GM23338 (cell line): ENCODE measurements around the gene ELOF1. TPM values are rescaled to one million over a fixed set of nuclear protein-coding genes. Genes with fewer than 3 reads are reported as not detected.

Source experiments
- ATAC-seq: fragments of 200-7000 bp; cut with Tn5 transposase; 3 replicates; pipeline ENCODE4 v1.9.1; 2020
- DNase-seq: peaks from one replicate; pipeline ENCODE4 v3.0.0-alpha.2; 2015; ENCODE audit warnings: low spot score
- H2AFZ ChIP-seq: fragments of 200-600 bp; sonication (generic); 2 replicates; pipeline ENCODE4 v1.8.0; 2016; ENCODE audit warnings: antibody characterized with exemption, mild to moderate bottlenecking, moderate library complexity
- H3F3A ChIP-seq: fragments of 200-600 bp; sonication (generic); replicated peaks from 2 replicates; pipeline ENCODE4 v1.8.0; 2017; ENCODE audit warnings: antibody characterized with exemption, mixed run types, low read depth
- H3K27ac ChIP-seq: fragments of 200-600 bp; sonication (generic); 2 replicates; pipeline ENCODE4 v1.6.1; 2016; ENCODE audit warnings: low read depth
- H3K27me3 ChIP-seq: fragments of 200-600 bp; sonication (generic); 2 replicates; pipeline ENCODE4 v1.8.0; 2016; ENCODE audit warnings: mild to moderate bottlenecking, mixed run types, moderate library complexity; ENCODE audit not compliant: insufficient read depth
- H3K36me3 ChIP-seq: fragments of 200-600 bp; sonication (generic); 2 replicates; pipeline ENCODE4 v1.8.0; 2016; ENCODE audit warnings: mild to moderate bottlenecking; ENCODE audit not compliant: insufficient read depth
- H3K4me1 ChIP-seq: fragments of 200-600 bp; sonication (generic); 2 replicates; pipeline ENCODE4 v1.8.0; 2016; ENCODE audit warnings: mild to moderate bottlenecking, moderate library complexity; ENCODE audit not compliant: insufficient read depth
- H3K4me2 ChIP-seq: fragments of 200-600 bp; sonication (generic); 2 replicates; pipeline ENCODE4 v1.7.1; 2017; ENCODE audit warnings: mixed run types
- H3K4me3 ChIP-seq: fragments of 200-600 bp; sonication (generic); 2 replicates; pipeline ENCODE4 v1.6.1; 2016; ENCODE audit warnings: mixed run types
- H3K79me2 ChIP-seq: fragments of 200-600 bp; sonication (generic); replicated peaks from 2 replicates; pipeline ENCODE4 v1.8.0; 2017; ENCODE audit warnings: mild to moderate bottlenecking; ENCODE audit not compliant: insufficient read depth
- H3K9me2 ChIP-seq: fragments of 200-600 bp; sonication (generic); 2 replicates; pipeline ENCODE4 v1.8.0; 2017; ENCODE audit not compliant: insufficient read depth
- H4K20me1 ChIP-seq: fragments of 200-600 bp; sonication (generic); replicated peaks from 2 replicates; pipeline ENCODE4 v1.8.0; 2017; ENCODE audit warnings: mild to moderate bottlenecking; ENCODE audit not compliant: insufficient read depth
- H3K27ac Mint-ChIP-seq: 2 replicates; pipeline ENCODE4 v1.8.0; 2020; ENCODE audit warnings: inconsistent platforms, mild to moderate bottlenecking, moderate library complexity, mixed read lengths
- H3K27me3 Mint-ChIP-seq: 3 replicates; pipeline ENCODE4 v1.8.0; 2022; ENCODE audit warnings: low read depth, mild to moderate bottlenecking, moderate library complexity, mixed read lengths, inconsistent platforms; ENCODE audit not compliant: insufficient read depth, poor library complexity
- H3K36me3 Mint-ChIP-seq: 3 replicates; pipeline ENCODE4 v1.8.0; 2021; ENCODE audit warnings: low read depth, mild to moderate bottlenecking, inconsistent platforms, moderate library complexity, mixed read lengths
- H3K4me1 Mint-ChIP-seq: 3 replicates; pipeline ENCODE4 v1.8.0; 2020; ENCODE audit warnings: mild to moderate bottlenecking, inconsistent platforms, mixed read lengths
- H3K4me3 Mint-ChIP-seq: 3 replicates; pipeline ENCODE4 v1.8.0; 2021; ENCODE audit warnings: moderate library complexity, mild to moderate bottlenecking, inconsistent platforms, mixed read lengths
- H3K9me3 Mint-ChIP-seq: 3 replicates; pipeline ENCODE4 v1.8.0; 2020; ENCODE audit warnings: moderate library complexity, mild to moderate bottlenecking, inconsistent platforms, mixed read lengths
- CREB1 ChIP-seq: fragments of 250-450 bp; sonication (Bioruptor Pico); IDR thresholded peaks from 2 replicates; pipeline ENCODE4 v1.5.0; 2020; ENCODE audit warnings: low read depth, mild to moderate bottlenecking, moderate library complexity
- ETS1 ChIP-seq: IDR thresholded peaks from 2 replicates; pipeline ENCODE4 v1.6.1; 2016; ENCODE audit warnings: antibody characterized with exemption
- EZH2 ChIP-seq: fragments of 200-600 bp; sonication (generic); IDR thresholded peaks from one replicate; pipeline ENCODE4 v1.8.0; 2017; ENCODE audit warnings: antibody characterized with exemption, mild to moderate bottlenecking, low read depth; ENCODE audit not compliant: unreplicated experiment
- EZH2phosphoT487 ChIP-seq: fragments of 200-600 bp; sonication (generic); IDR thresholded peaks from one replicate; pipeline ENCODE4 v1.8.1; 2018; ENCODE audit warnings: antibody characterized with exemption; ENCODE audit not compliant: unreplicated experiment
- JUNB ChIP-seq: IDR thresholded peaks from one replicate; pipeline ENCODE4 v1.6.1; 2016; ENCODE audit warnings: antibody characterized with exemption; ENCODE audit not compliant: unreplicated experiment
- NANOG ChIP-seq: IDR thresholded peaks from 2 replicates; pipeline ENCODE4 v1.6.1; 2016; ENCODE audit warnings: antibody characterized with exemption, borderline replicate concordance
- POLR2AphosphoS5 ChIP-seq: IDR thresholded peaks from 2 replicates; pipeline ENCODE4 v1.6.1; 2016; ENCODE audit warnings: antibody characterized with exemption, low read depth
- STAT1 ChIP-seq: IDR thresholded peaks from one replicate; pipeline ENCODE4 v1.6.1; 2016; ENCODE audit warnings: antibody characterized with exemption; ENCODE audit not compliant: unreplicated experiment
- ZNF114 ChIP-seq: fragments of 250-450 bp; sonication (Bioruptor Pico); IDR thresholded peaks from 2 replicates; pipeline ENCODE4 v1.5.0; 2020; ENCODE audit warnings: mild to moderate bottlenecking, moderate library complexity
- polyA plus RNA-seq: library from polyadenylated mRNA; unstranded; fragments of >200 nt; fragmentation: Nextera tagmentation; extraction: Ambion mirVana; gene quantifications from 2 replicates; pipeline ENCODE4 v1.2.1, GENCODE V29; 2016
- total RNA-seq: library from RNA; depleted of rRNA; stranded (reverse); fragments of >200 nt; shearing (Covaris generic); gene quantifications from 2 replicates; pipeline ENCODE4 v1.2.3, GENCODE V29; 2014
- TF ChIP-seq, protein P1 (sequence below): fragments of 250-450 bp; sonication (Bioruptor Pico); IDR thresholded peaks from 2 replicates; pipeline ENCODE4 v1.5.0; 2020; ENCODE audit warnings: mild to moderate bottlenecking, moderate library complexity
- TF ChIP-seq, protein P2 (sequence below), 2 experiments: fragments of 200-600 bp in 1 of 2; sonication (generic) in 1 of 2; conservative IDR thresholded peaks; 2 replicates each; pipeline versions ENCODE4 v1.5.1 to v1.6.1; 2016 to 2017; ENCODE audit warnings: antibody characterized with exemption in 2 of 2, low read depth in 2 of 2, mild to moderate bottlenecking in 2 of 2, moderate library complexity in 1 of 2

ELOF1 gene
- total and polyA plus RNA-seq, 2 experiments from 2014 or later, result 73.3 to 103 TPM

DNA sequence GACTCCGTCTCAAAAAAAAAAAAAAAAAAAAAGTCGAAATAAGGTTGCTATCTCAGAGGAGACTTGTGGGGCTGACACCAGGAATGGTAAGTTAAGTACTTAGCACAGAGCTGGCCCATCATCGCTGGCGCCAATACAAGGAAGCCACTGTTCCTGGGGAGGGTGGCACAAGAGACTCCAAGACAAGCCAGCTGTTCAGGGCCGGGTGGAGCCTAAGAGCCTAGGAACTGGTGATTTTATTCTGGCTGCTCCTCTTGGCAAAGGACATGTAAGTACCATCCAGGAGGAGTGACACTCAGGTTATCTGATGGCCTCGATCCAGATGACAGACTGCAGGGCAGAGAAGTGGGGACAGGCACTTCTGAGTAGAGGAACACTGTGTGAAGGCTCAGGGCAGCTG, 3.8 kb downstream of the ELOF1 start:
- no peaks in the 10 kb centered on the region; the same call in 2 of the 3 replicates for H3K9me3 Mint-ChIP-seq
- Histone ChIP-seq H3K27ac (no peak overlapping the region), H2AFZ (no peak overlapping the region), H3K4me2 (no peak overlapping the region), H3K9me2 (no peaks in the 10 kb centered on the region), H3K79me2 (peaks cover 36% of the 10 kb centered on the region), H3K27me3 (no peaks in the 10 kb centered on the region), H3K4me1 (peaks cover 7% of the 10 kb centered on the region; the same call in 1 of the 2 replicates), H3K36me3 (no peaks in the 10 kb centered on the region; the same call in 1 of the 2 replicates), H3F3A (no peaks in the 10 kb centered on the region), H4K20me1 (peaks cover 14% of the 10 kb centered on the region), H3K4me3 (no peak overlapping the region)
- no peak overlapping the region for H3K27ac Mint-ChIP-seq
- TF ChIP-seq NANOG (no peak), EZH2phosphoT487 (no peak)
- peaks cover 8% of the 10 kb centered on the region for H3K4me1 Mint-ChIP-seq
- H3K4me3 Mint-ChIP-seq, result no peak overlapping the region; the same call in 2 of the 3 replicates
- H3K27me3 Mint-ChIP-seq, result peaks cover 5% of the 10 kb centered on the region
- no peak for ATAC-seq
- DNase-seq, result no peak
- H3K36me3 Mint-ChIP-seq, result peaks cover 30% of the 10 kb centered on the region

DNA sequence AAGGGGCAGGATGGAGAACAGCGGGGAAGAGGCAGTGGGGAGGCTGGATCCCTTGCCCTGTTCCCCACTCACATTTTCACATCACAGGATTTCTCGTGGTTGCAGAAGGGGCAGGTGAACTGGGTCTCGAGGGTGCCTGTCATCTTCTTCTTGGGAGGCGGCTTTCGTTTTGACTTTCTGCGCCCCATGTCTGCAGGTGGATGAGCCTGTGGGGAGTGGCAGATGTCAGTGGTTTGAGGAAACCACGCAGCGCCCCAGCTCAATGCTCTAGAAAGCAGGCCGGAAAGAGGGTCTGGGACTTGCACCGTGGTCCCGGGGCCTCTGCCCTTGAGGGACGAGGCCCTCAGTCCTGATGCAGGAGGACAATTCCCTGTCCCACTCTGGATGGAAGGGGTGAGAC, 4.9 kb downstream of the ELOF1 start:
- no peak overlapping the region for H3K4me3 ChIP-seq
- no peaks in the 10 kb centered on the region for H3K27me3 ChIP-seq
- peaks cover 7% of the 10 kb centered on the region; the same call in 1 of the 2 replicates for H3K4me1 ChIP-seq
- Mint-ChIP-seq H3K36me3 (peaks cover 33% of the 10 kb centered on the region), H3K27ac (no peak overlapping the region), H3K9me3 (no peaks in the 10 kb centered on the region; the same call in 2 of the 3 replicates), H3K4me1 (peaks cover 8% of the 10 kb centered on the region), H3K4me3 (no peak overlapping the region), H3K27me3 (peaks cover 4% of the 10 kb centered on the region)
- no peaks in the 10 kb centered on the region; the same call in 1 of the 2 replicates for H3K36me3 ChIP-seq
- H3F3A ChIP-seq, result no peaks in the 10 kb centered on the region
- H3K9me2 ChIP-seq, result no peaks in the 10 kb centered on the region
- DNase-seq (no peak), ATAC-seq (no peak)
- no peak overlapping the region for H2AFZ ChIP-seq
- no peak overlapping the region for H3K4me2 ChIP-seq
- peaks cover 36% of the 10 kb centered on the region for H3K79me2 ChIP-seq
- peaks cover 14% of the 10 kb centered on the region for H4K20me1 ChIP-seq
- H3K27ac ChIP-seq, result no peak overlapping the region
- TF ChIP-seq POLR2AphosphoS5 (no peak), ZNF114 (CRISPR knock-in tag) (no peak), EZH2phosphoT487 (no peak), EZH2 (no peak), NANOG (no peak), STAT1 (no peak), JUNB (no peak), ETS1 (no peak), CREB1 (CRISPR knock-in tag) (no peak)
- TF ChIP-seq, protein P1, sequence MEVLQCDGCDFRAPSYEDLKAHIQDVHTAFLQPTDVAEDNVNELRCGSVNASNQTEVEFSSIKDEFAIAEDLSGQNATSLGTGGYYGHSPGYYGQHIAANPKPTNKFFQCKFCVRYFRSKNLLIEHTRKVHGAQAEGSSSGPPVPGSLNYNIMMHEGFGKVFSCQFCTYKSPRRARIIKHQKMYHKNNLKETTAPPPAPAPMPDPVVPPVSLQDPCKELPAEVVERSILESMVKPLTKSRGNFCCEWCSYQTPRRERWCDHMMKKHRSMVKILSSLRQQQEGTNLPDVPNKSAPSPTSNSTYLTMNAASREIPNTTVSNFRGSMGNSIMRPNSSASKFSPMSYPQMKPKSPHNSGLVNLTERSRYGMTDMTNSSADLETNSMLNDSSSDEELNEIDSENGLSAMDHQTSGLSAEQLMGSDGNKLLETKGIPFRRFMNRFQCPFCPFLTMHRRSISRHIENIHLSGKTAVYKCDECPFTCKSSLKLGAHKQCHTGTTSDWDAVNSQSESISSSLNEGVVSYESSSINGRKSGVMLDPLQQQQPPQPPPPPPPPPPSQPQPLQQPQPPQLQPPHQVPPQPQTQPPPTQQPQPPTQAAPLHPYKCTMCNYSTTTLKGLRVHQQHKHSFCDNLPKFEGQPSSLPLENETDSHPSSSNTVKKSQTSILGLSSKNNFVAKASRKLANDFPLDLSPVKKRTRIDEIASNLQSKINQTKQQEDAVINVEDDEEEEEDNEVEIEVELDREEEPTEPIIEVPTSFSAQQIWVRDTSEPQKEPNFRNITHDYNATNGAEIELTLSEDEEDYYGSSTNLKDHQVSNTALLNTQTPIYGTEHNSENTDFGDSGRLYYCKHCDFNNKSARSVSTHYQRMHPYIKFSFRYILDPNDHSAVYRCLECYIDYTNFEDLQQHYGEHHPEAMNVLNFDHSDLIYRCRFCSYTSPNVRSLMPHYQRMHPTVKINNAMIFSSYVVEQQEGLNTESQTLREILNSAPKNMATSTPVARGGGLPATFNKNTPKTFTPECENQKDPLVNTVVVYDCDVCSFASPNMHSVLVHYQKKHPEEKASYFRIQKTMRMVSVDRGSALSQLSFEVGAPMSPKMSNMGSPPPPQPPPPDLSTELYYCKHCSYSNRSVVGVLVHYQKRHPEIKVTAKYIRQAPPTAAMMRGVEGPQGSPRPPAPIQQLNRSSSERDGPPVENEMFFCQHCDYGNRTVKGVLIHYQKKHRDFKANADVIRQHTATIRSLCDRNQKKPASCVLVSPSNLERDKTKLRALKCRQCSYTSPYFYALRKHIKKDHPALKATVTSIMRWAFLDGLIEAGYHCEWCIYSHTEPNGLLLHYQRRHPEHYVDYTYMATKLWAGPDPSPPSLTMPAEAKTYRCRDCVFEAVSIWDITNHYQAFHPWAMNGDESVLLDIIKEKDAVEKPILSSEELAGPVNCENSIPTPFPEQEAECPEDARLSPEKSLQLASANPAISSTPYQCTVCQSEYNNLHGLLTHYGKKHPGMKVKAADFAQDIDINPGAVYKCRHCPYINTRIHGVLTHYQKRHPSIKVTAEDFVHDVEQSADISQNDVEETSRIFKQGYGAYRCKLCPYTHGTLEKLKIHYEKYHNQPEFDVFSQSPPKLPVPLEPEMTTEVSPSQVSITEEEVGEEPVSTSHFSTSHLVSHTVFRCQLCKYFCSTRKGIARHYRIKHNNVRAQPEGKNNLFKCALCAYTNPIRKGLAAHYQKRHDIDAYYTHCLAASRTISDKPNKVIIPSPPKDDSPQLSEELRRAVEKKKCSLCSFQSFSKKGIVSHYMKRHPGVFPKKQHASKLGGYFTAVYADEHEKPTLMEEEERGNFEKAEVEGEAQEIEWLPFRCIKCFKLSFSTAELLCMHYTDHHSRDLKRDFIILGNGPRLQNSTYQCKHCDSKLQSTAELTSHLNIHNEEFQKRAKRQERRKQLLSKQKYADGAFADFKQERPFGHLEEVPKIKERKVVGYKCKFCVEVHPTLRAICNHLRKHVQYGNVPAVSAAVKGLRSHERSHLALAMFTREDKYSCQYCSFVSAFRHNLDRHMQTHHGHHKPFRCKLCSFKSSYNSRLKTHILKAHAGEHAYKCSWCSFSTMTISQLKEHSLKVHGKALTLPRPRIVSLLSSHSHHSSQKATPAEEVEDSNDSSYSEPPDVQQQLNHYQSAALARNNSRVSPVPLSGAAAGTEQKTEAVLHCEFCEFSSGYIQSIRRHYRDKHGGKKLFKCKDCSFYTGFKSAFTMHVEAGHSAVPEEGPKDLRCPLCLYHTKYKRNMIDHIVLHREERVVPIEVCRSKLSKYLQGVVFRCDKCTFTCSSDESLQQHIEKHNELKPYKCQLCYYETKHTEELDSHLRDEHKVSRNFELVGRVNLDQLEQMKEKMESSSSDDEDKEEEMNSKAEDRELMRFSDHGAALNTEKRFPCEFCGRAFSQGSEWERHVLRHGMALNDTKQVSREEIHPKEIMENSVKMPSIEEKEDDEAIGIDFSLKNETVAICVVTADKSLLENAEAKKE (CRISPR knock-in tag), result no peak
- TF ChIP-seq, protein P2, sequence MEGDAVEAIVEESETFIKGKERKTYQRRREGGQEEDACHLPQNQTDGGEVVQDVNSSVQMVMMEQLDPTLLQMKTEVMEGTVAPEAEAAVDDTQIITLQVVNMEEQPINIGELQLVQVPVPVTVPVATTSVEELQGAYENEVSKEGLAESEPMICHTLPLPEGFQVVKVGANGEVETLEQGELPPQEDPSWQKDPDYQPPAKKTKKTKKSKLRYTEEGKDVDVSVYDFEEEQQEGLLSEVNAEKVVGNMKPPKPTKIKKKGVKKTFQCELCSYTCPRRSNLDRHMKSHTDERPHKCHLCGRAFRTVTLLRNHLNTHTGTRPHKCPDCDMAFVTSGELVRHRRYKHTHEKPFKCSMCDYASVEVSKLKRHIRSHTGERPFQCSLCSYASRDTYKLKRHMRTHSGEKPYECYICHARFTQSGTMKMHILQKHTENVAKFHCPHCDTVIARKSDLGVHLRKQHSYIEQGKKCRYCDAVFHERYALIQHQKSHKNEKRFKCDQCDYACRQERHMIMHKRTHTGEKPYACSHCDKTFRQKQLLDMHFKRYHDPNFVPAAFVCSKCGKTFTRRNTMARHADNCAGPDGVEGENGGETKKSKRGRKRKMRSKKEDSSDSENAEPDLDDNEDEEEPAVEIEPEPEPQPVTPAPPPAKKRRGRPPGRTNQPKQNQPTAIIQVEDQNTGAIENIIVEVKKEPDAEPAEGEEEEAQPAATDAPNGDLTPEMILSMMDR (conservative IDR thresholded peaks at IDR 0.05; ENCODE audit: low read depth in 2 of 2), result no peak
